ENCODE data around the gene MAN1A1.

DNA sequence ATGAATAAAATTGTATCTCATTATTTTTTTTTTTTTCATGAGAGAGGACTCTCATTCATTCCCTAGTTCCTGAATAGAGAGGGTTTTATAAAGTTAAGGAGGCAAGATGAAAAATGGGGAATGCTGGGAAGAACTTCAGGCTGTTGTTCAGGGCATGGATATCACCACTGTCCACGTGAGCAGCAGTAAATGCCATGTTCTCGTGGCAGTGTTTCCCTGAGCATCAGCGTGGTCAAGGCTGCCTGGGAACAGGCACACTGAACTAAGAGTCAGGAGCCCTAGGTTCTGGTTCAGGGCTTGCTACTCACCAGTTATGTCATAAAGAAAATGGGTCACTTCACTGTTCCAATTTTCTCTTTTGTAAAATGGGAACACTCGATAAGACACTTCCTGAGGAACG, 93.2 kb downstream of the MAN1A1 start:
- TF ChIP-seq, protein P1, sequence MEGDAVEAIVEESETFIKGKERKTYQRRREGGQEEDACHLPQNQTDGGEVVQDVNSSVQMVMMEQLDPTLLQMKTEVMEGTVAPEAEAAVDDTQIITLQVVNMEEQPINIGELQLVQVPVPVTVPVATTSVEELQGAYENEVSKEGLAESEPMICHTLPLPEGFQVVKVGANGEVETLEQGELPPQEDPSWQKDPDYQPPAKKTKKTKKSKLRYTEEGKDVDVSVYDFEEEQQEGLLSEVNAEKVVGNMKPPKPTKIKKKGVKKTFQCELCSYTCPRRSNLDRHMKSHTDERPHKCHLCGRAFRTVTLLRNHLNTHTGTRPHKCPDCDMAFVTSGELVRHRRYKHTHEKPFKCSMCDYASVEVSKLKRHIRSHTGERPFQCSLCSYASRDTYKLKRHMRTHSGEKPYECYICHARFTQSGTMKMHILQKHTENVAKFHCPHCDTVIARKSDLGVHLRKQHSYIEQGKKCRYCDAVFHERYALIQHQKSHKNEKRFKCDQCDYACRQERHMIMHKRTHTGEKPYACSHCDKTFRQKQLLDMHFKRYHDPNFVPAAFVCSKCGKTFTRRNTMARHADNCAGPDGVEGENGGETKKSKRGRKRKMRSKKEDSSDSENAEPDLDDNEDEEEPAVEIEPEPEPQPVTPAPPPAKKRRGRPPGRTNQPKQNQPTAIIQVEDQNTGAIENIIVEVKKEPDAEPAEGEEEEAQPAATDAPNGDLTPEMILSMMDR (conservative IDR thresholded peaks at IDR 0.05 in 1 of 2, IDR thresholded peaks at IDR 0.05 in 1 of 2; ENCODE audit: extremely low read depth in 1 of 2, insufficient read depth in 1 of 2, low read depth in 1 of 2, low read length in 2 of 2) = no peak
- TF ChIP-seq EZH2 (IDR thresholded peaks at IDR 0.05; ENCODE audit: borderline replicate concordance, low read length) = no peak

All from mammary epithelial cell (primary cell).